Keratinocyte (primary cell): Measurements from ENCODE around the gene SLC29A2. TPM values are rescaled to one million over a fixed set of nuclear protein-coding genes. Genes with fewer than 3 reads are reported as not detected.

Experiments used
- DNase-seq: peaks from one replicate; pipeline ENCODE4 v3.0.0-alpha.2; 2011; ENCODE audit warnings: low read depth, missing footprints, low spot score
- FAIRE-seq: peaks from 2 replicates; lab custom pipeline; 2011; peaks lifted over from hg19 to GRCh38; lab: Jason Lieb, UNC
- H2AFZ ChIP-seq: 2 replicates; pipeline ENCODE4 v1.6.0; 2012; ENCODE audit warnings: low read length, control low read depth, inconsistent platforms; ENCODE audit not compliant: control insufficient read depth
- H3K27ac ChIP-seq: 2 replicates; pipeline ENCODE4 v1.5.1; 2011; ENCODE audit warnings: low read length; ENCODE audit not compliant: control insufficient read depth, insufficient read depth
- H3K27me3 ChIP-seq: 3 replicates; pipeline ENCODE4 v1.6.0; 2011; ENCODE audit warnings: low read length; ENCODE audit not compliant: control insufficient read depth, insufficient read depth; ENCODE audit errors: extremely low read depth
- H3K36me3 ChIP-seq, 2 experiments: 2 replicates in 1 of 2; 3 replicates in 1 of 2; pipeline ENCODE4 v1.5.1; 2011; ENCODE audit warnings: low read length in 2 of 2, mild to moderate bottlenecking in 1 of 2; ENCODE audit not compliant: control insufficient read depth in 2 of 2, insufficient read depth in 2 of 2; ENCODE audit errors: extremely low read depth in 1 of 2
- H3K4me1 ChIP-seq: 3 replicates; pipeline ENCODE4 v1.5.1; 2011; ENCODE audit warnings: low read length; ENCODE audit not compliant: control insufficient read depth, insufficient read depth; ENCODE audit errors: extremely low read depth
- H3K4me2 ChIP-seq: 3 replicates; pipeline ENCODE4 v1.6.0; 2011; ENCODE audit warnings: low read depth, low read length; ENCODE audit not compliant: control insufficient read depth, insufficient read depth; ENCODE audit errors: extremely low read depth
- H3K4me3 ChIP-seq, 3 experiments: fragments of 200-600 bp in 1 of 3; sonication (generic) in 1 of 3; 2 replicates in 2 of 3; 3 replicates in 1 of 3; pipeline ENCODE4 v1.5.1; 2011 to 2016; ENCODE audit warnings: low read length in 3 of 3, mild to moderate bottlenecking in 3 of 3, control low read depth in 2 of 3, inconsistent platforms in 1 of 3, low read depth in 1 of 3, mixed read lengths in 1 of 3, mixed run types in 1 of 3, moderate library complexity in 1 of 3; ENCODE audit not compliant: control insufficient read depth in 2 of 3, insufficient read depth in 2 of 3; ENCODE audit errors: extremely low read depth in 1 of 3
- H3K79me2 ChIP-seq: 2 replicates; pipeline ENCODE4 v1.6.0; 2012; ENCODE audit warnings: low read length; ENCODE audit not compliant: control insufficient read depth, insufficient read depth
- H3K9ac ChIP-seq: 3 replicates; pipeline ENCODE4 v1.6.0; 2011; ENCODE audit warnings: low read length; ENCODE audit not compliant: control insufficient read depth, insufficient read depth; ENCODE audit errors: extremely low read depth
- H3K9me1 ChIP-seq: 3 replicates; pipeline ENCODE4 v1.6.0; 2011; ENCODE audit warnings: low read length; ENCODE audit not compliant: control insufficient read depth, insufficient read depth; ENCODE audit errors: extremely low read depth
- H3K9me3 ChIP-seq: 2 replicates; pipeline ENCODE4 v1.5.1; 2012; ENCODE audit warnings: low read depth, low read length; ENCODE audit not compliant: control insufficient read depth
- H4K20me1 ChIP-seq: 3 replicates; pipeline ENCODE4 v1.6.0; 2011; ENCODE audit warnings: low read length; ENCODE audit not compliant: control insufficient read depth, insufficient read depth; ENCODE audit errors: extremely low read depth
- CTCF ChIP-seq, 3 experiments: IDR thresholded peaks in 1 of 3; conservative IDR thresholded peaks in 1 of 3; optimal IDR thresholded peaks in 1 of 3; 2 replicates in 2 of 3; 3 replicates in 1 of 3; pipeline versions ENCODE3 to v1.5.1; 2011; ENCODE audit warnings: low read length in 3 of 3, mild to moderate bottlenecking in 3 of 3, moderate library complexity in 2 of 3, control low read depth in 1 of 3, inconsistent platforms in 1 of 3; ENCODE audit not compliant: insufficient read depth in 2 of 3; ENCODE audit errors: extremely low read depth in 1 of 3
- EZH2 ChIP-seq: IDR thresholded peaks from one replicate; pipeline ENCODE4 v1.6.1; 2012; ENCODE audit warnings: inconsistent platforms, mild to moderate bottlenecking, low read length, moderate library complexity
- dilution Hi-C: fragments of 300-500 bp; cut with MboI; formaldehyde crosslinking; loops from one replicate; pipeline ENCODE4 v1.7.0; 2020; ENCODE audit warnings: low sequenced_read_pairs; ENCODE audit not compliant: extremely low pct_ligation_motif_present
- polyA plus RNA-seq, 5 experiments: library from polyadenylated mRNA; depleted of rRNA in 3 of 5; stranded (reverse) in 3 of 5; stranded (forward) in 1 of 5; unstranded in 1 of 5; fragments of >200 nt; gene quantifications; 1 replicate in 1 of 5; 2 replicates in 3 of 5; 3 replicates in 1 of 5; pipeline versions ENCODE4 v1.2.1 to v1.2.3, GENCODE V29; 2011 to 2012; ENCODE audit warnings: missing spikeins in 2 of 5, low read depth in 1 of 5, low replicate concordance in 1 of 5

SLC29A2 gene
- polyA plus RNA-seq, 1 donor (not counting 4 experiments of a cell fraction or from before 2014, with no cell fraction given) = 1.7 TPM

- FAIRE-seq = no peak
- Histone ChIP-seq H3K4me3 (no peak overlapping the region), H3K27me3 (peaks cover 30% of the 10 kb centered on the region), H3K4me2 (no peak overlapping the region), H3K9ac (no peak overlapping the region), H3K9me3 (no peaks in the 10 kb centered on the region), H3K79me2 (no peaks in the 10 kb centered on the region), H3K36me3 (no peaks in the 10 kb centered on the region), H2AFZ (no peak overlapping the region), H3K27ac (no peak overlapping the region), H4K20me1 (peaks cover 13% of the 10 kb centered on the region), H3K4me1 (peaks cover 5% of the 10 kb centered on the region), H3K9me1 (no peaks in the 10 kb centered on the region)
- no peak for TF ChIP-seq EZH2
- no peak for TF ChIP-seq CTCF (optimal IDR thresholded peaks at IDR 0.05 in 1 of 3, IDR thresholded peaks at IDR 0.05 in 1 of 3, conservative IDR thresholded peaks at IDR 0.05 in 1 of 3; ENCODE audit: extremely low read depth in 1 of 3, insufficient read depth in 2 of 3, low read length in 3 of 3)
- dilution Hi-C loops = no loop called here
- no peak for DNase-seq
Observed at GRCh38 chr11:66419825-66420224, 48.3 kb upstream of the SLC29A2 start.

- FAIRE-seq = no peak
- H3K4me2 ChIP-seq = no peak overlapping the region
- dilution Hi-C loops = no loop called here
Observed at GRCh38 chr11:66418986-66419308, 47.4 kb upstream of the SLC29A2 start.

More at GRCh38 chr11:66418986-66419308, 47.4 kb upstream of the SLC29A2 start:
- Histone ChIP-seq H3K9me3 (no peaks in the 10 kb centered on the region), H3K4me1 (peaks cover 5% of the 10 kb centered on the region), H3K9ac (no peak overlapping the region), H3K27me3 (peaks cover 39% of the 10 kb centered on the region), H4K20me1 (peaks cover 13% of the 10 kb centered on the region), H3K36me3 (no peaks in the 10 kb centered on the region), H3K79me2 (no peaks in the 10 kb centered on the region), H3K9me1 (no peaks in the 10 kb centered on the region), H2AFZ (no peak overlapping the region), H3K4me3 (no peak overlapping the region), H3K27ac (no peak overlapping the region)
- TF ChIP-seq CTCF (optimal IDR thresholded peaks at IDR 0.05 in 1 of 3, IDR thresholded peaks at IDR 0.05 in 1 of 3, conservative IDR thresholded peaks at IDR 0.05 in 1 of 3; ENCODE audit: extremely low read depth in 1 of 3, insufficient read depth in 2 of 3, low read length in 3 of 3) (no peak), EZH2 (no peak)
- no peak for DNase-seq
